ENCODE measurements around the gene PTPRN. TPM values are rescaled to one million over a fixed set of nuclear protein-coding genes. Genes with fewer than 3 reads are reported as not detected.

PTPRN gene
- total and polyA plus RNA-seq, 2 of the 8 experiments (the other 6 are each of a cell fraction or from before 2014, with no cell fraction given): 5.4 to 8.2 TPM

GRCh38 chr2:219269362-219270054 is 39.7 kb downstream of the PTPRN start:
- WGBS, 2 experiments (ENCODE audit: extremely low coverage in 1 of 2, insufficient coverage in 1 of 2, insufficient read length in 1 of 2, insufficient replicate concordance in 2 of 2, low coverage in 1 of 2, low lambda C conversion rate in 2 of 2, missing lambda C conversion rate in 1 of 2): 83% methylated on average over 8 of the region's 8 CpGs; no CpG with 5 or more reads in 1 of the 2 experiments
- H3K23me2 ChIP-seq (ENCODE audit: low read depth, low read length): no peaks in the 10 kb centered on the region
- no peaks in the 10 kb centered on the region for H3K9me3 ChIP-seq (ENCODE audit: insufficient read depth in 2 of 2, low read depth in 1 of 2, low read length in 1 of 2)
- no peak overlapping the region for H3K18ac ChIP-seq (ENCODE audit: extremely low read depth, low read length)
- no peaks in the 10 kb centered on the region for H3K36me3 ChIP-seq (ENCODE audit: control insufficient read depth in 2 of 4, insufficient read depth in 4 of 4, low read length in 3 of 4)
- DNase-seq (ENCODE audit: low read depth in 1 of 2, low spot score in 2 of 2) (no peak), FAIRE-seq (no peak)
- H3K14ac ChIP-seq (ENCODE audit: insufficient read length): no peak overlapping the region
- no peak overlapping the region for H4K5ac ChIP-seq (ENCODE audit: insufficient read length, low read depth, low read length)
- H3K4me3 ChIP-seq (ENCODE audit: extremely low read depth in 1 of 4, insufficient read depth in 2 of 4, low read depth in 3 of 4, low read length in 4 of 4): no peak overlapping the region; a peak in 1 of 8 replicates
- H2BK15ac ChIP-seq (ENCODE audit: low read length): no peak overlapping the region
- no peak overlapping the region for H4K91ac ChIP-seq (replicated peaks; ENCODE audit: insufficient read length, low read length)
- H2BK5ac ChIP-seq (ENCODE audit: low read depth, low read length): no peak overlapping the region
- H3K4me1 ChIP-seq (replicated peaks in 1 of 4; ENCODE audit: control insufficient read depth in 3 of 4, insufficient read depth in 4 of 4, low read length in 3 of 4): peaks cover 0 to 3% (median 0%) of the 10 kb centered on the region in 4 experiments; a peak in 2 of 7 replicates
- H3K4ac ChIP-seq (replicated peaks; ENCODE audit: insufficient read length, low read depth, low read length): no peak overlapping the region
- no peak overlapping the region for H2BK20ac ChIP-seq (ENCODE audit: low read length)
- H2BK12ac ChIP-seq (ENCODE audit: low read depth, low read length): no peak overlapping the region
- no peaks in the 10 kb centered on the region for H3K79me2 ChIP-seq (ENCODE audit: control insufficient read depth in 1 of 2, insufficient read depth in 2 of 2, low read length in 2 of 2)
- H3K27ac ChIP-seq (ENCODE audit: low read depth, low read length): no peak overlapping the region
- H4K20me1 ChIP-seq (replicated peaks in 1 of 2; ENCODE audit: control insufficient read depth in 1 of 2, insufficient read depth in 2 of 2, low read length in 2 of 2): no peaks in the 10 kb centered on the region
- H3K23ac ChIP-seq (ENCODE audit: insufficient read length): no peak overlapping the region
- no peak overlapping the region for H3K9ac ChIP-seq (replicated peaks in 1 of 4; ENCODE audit: extremely low read depth in 1 of 4, low read depth in 3 of 4, low read length in 3 of 4)
- no peak overlapping the region for H3K4me2 ChIP-seq (ENCODE audit: insufficient read depth in 1 of 2, low read depth in 2 of 2, low read length in 2 of 2)
- no peak overlapping the region for H2BK120ac ChIP-seq (replicated peaks; ENCODE audit: low read depth, low read length)
- H4K8ac ChIP-seq (ENCODE audit: extremely low read depth, insufficient read depth, low read length): no peak overlapping the region
- no peak overlapping the region; the same call in 1 of the 2 replicates for H2AK5ac ChIP-seq (ENCODE audit: low read depth, low read length)
- POLR2A ChIA-PET (ENCODE audit: partially characterized antibody): interaction anchor here (0.8 to 1.0 kb wide), 2 partner anchors 12 to 17 kb away, joined by 3 read pairs; no protein-coding TSS in a partner anchor
- no peak overlapping the region for H3K56ac ChIP-seq (replicated peaks; ENCODE audit: insufficient read length, low read depth, low read length)
- H3K27me3 ChIP-seq (replicated peaks in 1 of 4; ENCODE audit: control insufficient read depth in 3 of 4, extremely low read depth in 1 of 4, insufficient read depth in 3 of 4, low read length in 3 of 4): peaks cover 0 to 3% (median 0%) of the 10 kb centered on the region in 4 experiments; a peak in 2 of 7 replicates
- no peaks in the 10 kb centered on the region for H3K79me1 ChIP-seq (ENCODE audit: low read depth, low read length)
- no peak for TF ChIP-seq CEBPB (IDR thresholded peaks at IDR 0.05; ENCODE audit: low read depth, low read length)
- no peak for TF ChIP-seq HDAC2 (IDR thresholded peaks at IDR 0.05; ENCODE audit: borderline replicate concordance in 1 of 2, low read depth in 2 of 2, low read length in 2 of 2)
- no peak for TF ChIP-seq CHD1 (IDR thresholded peaks at IDR 0.05; ENCODE audit: low read depth, low read length)
- no peak for TF ChIP-seq CHD2 (IDR thresholded peaks at IDR 0.05; ENCODE audit: low read length)
- TF ChIP-seq RBBP5 (IDR thresholded peaks at IDR 0.05; ENCODE audit: borderline replicate concordance, low read depth, low read length): no peak
- TF ChIP-seq SUZ12 (IDR thresholded peaks at IDR 0.05; ENCODE audit: low read length): no peak
- no peak for TF ChIP-seq RNF2 (IDR thresholded peaks at IDR 0.05; ENCODE audit: borderline replicate concordance, low read depth, low read length, missing control alignments, poor library complexity, severe bottlenecking)
- TF ChIP-seq, protein P1, sequence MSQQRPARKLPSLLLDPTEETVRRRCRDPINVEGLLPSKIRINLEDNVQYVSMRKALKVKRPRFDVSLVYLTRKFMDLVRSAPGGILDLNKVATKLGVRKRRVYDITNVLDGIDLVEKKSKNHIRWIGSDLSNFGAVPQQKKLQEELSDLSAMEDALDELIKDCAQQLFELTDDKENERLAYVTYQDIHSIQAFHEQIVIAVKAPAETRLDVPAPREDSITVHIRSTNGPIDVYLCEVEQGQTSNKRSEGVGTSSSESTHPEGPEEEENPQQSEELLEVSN (IDR thresholded peaks at IDR 0.05): no peak
- no peak overlapping the region for H2AFZ ChIP-seq (ENCODE audit: low read length)
- CTCF ChIA-PET (ENCODE audit: partially characterized antibody): interaction anchor here (0.9 to 4.9 kb wide), 7 partner anchors 8 to 242 kb away, joined by 3 to 25 read pairs (median 4); partner anchors contain the start of genes ANKZF1, ATG9A and DNAJB2
